Nephron progenitor cell (in vitro differentiated cells): ENCODE data around the gene FLRT2.

ENCODE experiments used
- DNase-seq: peaks from one replicate; pipeline ENCODE4 v3.0.0; 2021
- H3K27ac Mint-ChIP-seq: 2 replicates; pipeline ENCODE4 v1.8.0; 2021; ENCODE audit warnings: mild to moderate bottlenecking, moderate library complexity, mixed read lengths
- H3K27me3 Mint-ChIP-seq: 2 replicates; pipeline ENCODE4 v1.8.0; 2021; ENCODE audit warnings: mild to moderate bottlenecking, low read depth, mixed read lengths; ENCODE audit not compliant: poor library complexity
- H3K36me3 Mint-ChIP-seq: 2 replicates; pipeline ENCODE4 v1.8.0; 2021; ENCODE audit warnings: low read depth, mixed read lengths
- H3K4me1 Mint-ChIP-seq: 2 replicates; pipeline ENCODE4 v1.8.0; 2021; ENCODE audit warnings: mixed read lengths
- H3K4me3 Mint-ChIP-seq: 2 replicates; pipeline ENCODE4 v1.8.0; 2021; ENCODE audit warnings: mild to moderate bottlenecking, moderate library complexity, mixed read lengths
- H3K9me3 Mint-ChIP-seq: 2 replicates; pipeline ENCODE4 v1.8.0; 2021; ENCODE audit warnings: mild to moderate bottlenecking, moderate library complexity, mixed read lengths
- TF ChIP-seq, protein P1 (sequence below): fragments of 200-600 bp; sonication (generic); IDR thresholded peaks from 2 replicates; pipeline ENCODE4 v1.5.0; 2021; ENCODE audit warnings: antibody characterized with exemption

Gene FLRT2

GRCh38 chr14:85617791-85618190 is 87.8 kb downstream of the FLRT2 start:
- Mint-ChIP-seq H3K9me3 (no peaks in the 10 kb centered on the region), H3K4me3 (no peak overlapping the region), H3K4me1 (peaks cover 32% of the 10 kb centered on the region), H3K27ac (no peak overlapping the region), H3K27me3 (no peaks in the 10 kb centered on the region), H3K36me3 (peaks cover 30% of the 10 kb centered on the region)
- TF ChIP-seq, protein P1, sequence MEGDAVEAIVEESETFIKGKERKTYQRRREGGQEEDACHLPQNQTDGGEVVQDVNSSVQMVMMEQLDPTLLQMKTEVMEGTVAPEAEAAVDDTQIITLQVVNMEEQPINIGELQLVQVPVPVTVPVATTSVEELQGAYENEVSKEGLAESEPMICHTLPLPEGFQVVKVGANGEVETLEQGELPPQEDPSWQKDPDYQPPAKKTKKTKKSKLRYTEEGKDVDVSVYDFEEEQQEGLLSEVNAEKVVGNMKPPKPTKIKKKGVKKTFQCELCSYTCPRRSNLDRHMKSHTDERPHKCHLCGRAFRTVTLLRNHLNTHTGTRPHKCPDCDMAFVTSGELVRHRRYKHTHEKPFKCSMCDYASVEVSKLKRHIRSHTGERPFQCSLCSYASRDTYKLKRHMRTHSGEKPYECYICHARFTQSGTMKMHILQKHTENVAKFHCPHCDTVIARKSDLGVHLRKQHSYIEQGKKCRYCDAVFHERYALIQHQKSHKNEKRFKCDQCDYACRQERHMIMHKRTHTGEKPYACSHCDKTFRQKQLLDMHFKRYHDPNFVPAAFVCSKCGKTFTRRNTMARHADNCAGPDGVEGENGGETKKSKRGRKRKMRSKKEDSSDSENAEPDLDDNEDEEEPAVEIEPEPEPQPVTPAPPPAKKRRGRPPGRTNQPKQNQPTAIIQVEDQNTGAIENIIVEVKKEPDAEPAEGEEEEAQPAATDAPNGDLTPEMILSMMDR: no peak
- no peak for DNase-seq

- TF ChIP-seq, protein P1: no peak
- Mint-ChIP-seq H3K27ac (no peak overlapping the region), H3K9me3 (no peaks in the 10 kb centered on the region), H3K4me3 (no peak overlapping the region), H3K36me3 (peaks cover 36% of the 10 kb centered on the region), H3K4me1 (peaks cover 32% of the 10 kb centered on the region), H3K27me3 (no peaks in the 10 kb centered on the region)
- DNase-seq: no peak
Observed at GRCh38 chr14:85618390-85618789, 88.4 kb downstream of the FLRT2 start.

- Mint-ChIP-seq H3K27ac (no peak overlapping the region), H3K4me1 (peaks cover 28% of the 10 kb centered on the region), H3K27me3 (no peaks in the 10 kb centered on the region), H3K4me3 (no peak overlapping the region), H3K36me3 (peaks cover 41% of the 10 kb centered on the region), H3K9me3 (no peaks in the 10 kb centered on the region)
- DNase-seq: no peak
- TF ChIP-seq, protein P1: no peak
Observed at GRCh38 chr14:85618978-85619377, 89.0 kb downstream of the FLRT2 start.

- Mint-ChIP-seq H3K36me3 (peaks cover 41% of the 10 kb centered on the region), H3K4me3 (no peak overlapping the region), H3K27me3 (no peaks in the 10 kb centered on the region), H3K4me1 (peaks cover 23% of the 10 kb centered on the region), H3K27ac (no peak overlapping the region), H3K9me3 (no peaks in the 10 kb centered on the region)
- TF ChIP-seq, protein P1: no peak
- no peak for DNase-seq
Observed at GRCh38 chr14:85619851-85620250, 89.9 kb downstream of the FLRT2 start.

DNA sequence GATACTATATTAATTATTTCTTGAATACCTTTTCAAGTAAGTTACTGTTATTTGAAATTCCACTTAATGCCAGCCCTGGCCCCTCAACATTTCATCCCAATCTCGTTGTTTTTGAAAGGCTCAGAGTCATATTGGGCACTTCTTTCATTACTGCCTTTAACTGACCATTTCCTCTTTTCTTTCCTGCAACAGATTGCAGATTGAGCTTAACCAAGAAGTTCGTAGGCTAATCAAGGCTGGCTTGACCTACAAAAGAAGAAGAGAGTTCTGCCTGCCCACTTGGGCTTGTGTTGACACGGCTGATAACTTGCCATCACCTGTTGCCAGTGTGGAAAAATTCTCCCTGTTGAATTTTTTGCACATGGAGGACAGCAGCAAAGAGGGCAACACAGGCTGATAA is 91.0 kb downstream of the FLRT2 start:
- Mint-ChIP-seq H3K9me3 (no peaks in the 10 kb centered on the region), H3K27me3 (no peaks in the 10 kb centered on the region), H3K4me1 (peaks cover 15% of the 10 kb centered on the region), H3K4me3 (no peak overlapping the region), H3K27ac (no peak overlapping the region), H3K36me3 (peaks cover 41% of the 10 kb centered on the region)
- no peak for DNase-seq
- TF ChIP-seq, protein P1: no peak

DNA sequence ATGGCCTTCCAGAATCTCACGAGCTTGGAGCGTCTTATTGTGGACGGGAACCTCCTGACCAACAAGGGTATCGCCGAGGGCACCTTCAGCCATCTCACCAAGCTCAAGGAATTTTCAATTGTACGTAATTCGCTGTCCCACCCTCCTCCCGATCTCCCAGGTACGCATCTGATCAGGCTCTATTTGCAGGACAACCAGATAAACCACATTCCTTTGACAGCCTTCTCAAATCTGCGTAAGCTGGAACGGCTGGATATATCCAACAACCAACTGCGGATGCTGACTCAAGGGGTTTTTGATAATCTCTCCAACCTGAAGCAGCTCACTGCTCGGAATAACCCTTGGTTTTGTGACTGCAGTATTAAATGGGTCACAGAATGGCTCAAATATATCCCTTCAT is 92.2 kb downstream of the FLRT2 start:
- peaks cover 41% of the 10 kb centered on the region for H3K36me3 Mint-ChIP-seq
- no peaks in the 10 kb centered on the region for H3K9me3 Mint-ChIP-seq
- TF ChIP-seq, protein P1: no peak
- peaks cover 8% of the 10 kb centered on the region for H3K4me1 Mint-ChIP-seq
- DNase-seq: no peak
- no peaks in the 10 kb centered on the region for H3K27me3 Mint-ChIP-seq
- no peak overlapping the region for H3K27ac Mint-ChIP-seq
- no peak overlapping the region for H3K4me3 Mint-ChIP-seq
